Endothelial cell of umbilical vein (primary cell): Measurements from ENCODE around the gene GLYATL1B.
"Not testable (repeated sequence)": the region's sequence is repeated elsewhere in the genome, so short reads cannot be mapped to it uniquely, and the experiment has no call there.

Experiments
- EZH2 ChIP-seq: IDR thresholded peaks from 2 replicates; pipeline ENCODE4 v1.6.1; 2012; ENCODE audit warnings: borderline replicate concordance, low read depth, mild to moderate bottlenecking, moderate library complexity, low read length, inconsistent platforms; ENCODE audit not compliant: severe bottlenecking
- JUN ChIP-seq: IDR thresholded peaks from 2 replicates; pipeline ENCODE4 v1.6.1; 2011; ENCODE audit warnings: borderline replicate concordance, low read depth; ENCODE audit not compliant: insufficient read length, insufficient read depth
- MYC ChIP-seq: IDR thresholded peaks from one replicate; pipeline ENCODE4 v1.6.1; 2011; ENCODE audit warnings: mild to moderate bottlenecking, low read depth, low read length
- POLR2A ChIP-seq: IDR thresholded peaks from 2 replicates; pipeline ENCODE4 v1.6.1; 2012; ENCODE audit warnings: low read depth, mild to moderate bottlenecking, control low read depth, low read length
- POLR2AphosphoS5 ChIP-seq: IDR thresholded peaks from 2 replicates; pipeline ENCODE4 v1.6.1; 2012; ENCODE audit warnings: low read depth, mild to moderate bottlenecking, control low read depth, low read length, moderate library complexity; ENCODE audit not compliant: insufficient read depth
- TF ChIP-seq, protein P1 (sequence below), 2 donors: IDR thresholded peaks; 1 replicate in 1 of 2; 2 replicates in 1 of 2; pipeline ENCODE4 v1.5.1; 2011; ENCODE audit warnings: low read length in 2 of 2, mild to moderate bottlenecking in 2 of 2, moderate library complexity in 2 of 2, control low read depth in 1 of 2, inconsistent platforms in 1 of 2, low read depth in 1 of 2; ENCODE audit not compliant: insufficient read depth in 1 of 2; ENCODE audit errors: extremely low read depth in 1 of 2

DNA sequence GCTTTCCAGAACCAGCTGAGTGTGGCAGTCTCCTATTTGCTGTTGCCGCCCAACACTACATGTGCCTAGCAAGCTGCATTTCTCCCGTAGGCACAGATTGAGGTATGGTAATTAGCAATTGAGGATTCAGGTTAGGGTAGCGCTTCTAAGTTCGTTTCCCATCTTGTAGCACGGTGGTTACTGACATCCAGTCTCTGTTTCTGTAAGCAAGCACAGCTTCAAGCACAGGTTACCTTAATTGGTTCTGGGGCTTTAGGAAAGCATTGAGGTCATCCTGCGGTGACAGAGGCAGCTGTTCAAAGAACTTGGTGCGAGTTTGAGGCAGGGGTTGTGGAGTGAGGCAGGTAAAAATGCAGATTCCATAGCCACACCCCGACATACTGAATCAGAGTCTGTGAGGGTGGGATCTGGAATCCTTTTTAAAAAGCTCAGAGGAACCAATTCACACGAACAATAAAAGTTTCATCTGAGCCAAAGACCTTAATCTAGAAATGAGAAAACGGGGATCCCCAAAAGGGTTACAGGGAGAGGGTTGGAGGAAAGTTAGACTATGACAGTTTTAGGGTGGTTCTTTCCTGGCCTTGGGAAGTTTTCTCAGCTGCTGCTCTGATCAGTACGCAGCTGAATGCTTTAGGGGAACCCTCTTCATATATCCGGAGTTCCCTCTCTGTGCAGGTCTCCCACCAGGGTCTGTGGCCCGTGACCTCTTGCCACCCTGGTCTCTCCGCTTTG, 21.9 kb upstream of the GLYATL1B start:
- TF ChIP-seq, protein P1, sequence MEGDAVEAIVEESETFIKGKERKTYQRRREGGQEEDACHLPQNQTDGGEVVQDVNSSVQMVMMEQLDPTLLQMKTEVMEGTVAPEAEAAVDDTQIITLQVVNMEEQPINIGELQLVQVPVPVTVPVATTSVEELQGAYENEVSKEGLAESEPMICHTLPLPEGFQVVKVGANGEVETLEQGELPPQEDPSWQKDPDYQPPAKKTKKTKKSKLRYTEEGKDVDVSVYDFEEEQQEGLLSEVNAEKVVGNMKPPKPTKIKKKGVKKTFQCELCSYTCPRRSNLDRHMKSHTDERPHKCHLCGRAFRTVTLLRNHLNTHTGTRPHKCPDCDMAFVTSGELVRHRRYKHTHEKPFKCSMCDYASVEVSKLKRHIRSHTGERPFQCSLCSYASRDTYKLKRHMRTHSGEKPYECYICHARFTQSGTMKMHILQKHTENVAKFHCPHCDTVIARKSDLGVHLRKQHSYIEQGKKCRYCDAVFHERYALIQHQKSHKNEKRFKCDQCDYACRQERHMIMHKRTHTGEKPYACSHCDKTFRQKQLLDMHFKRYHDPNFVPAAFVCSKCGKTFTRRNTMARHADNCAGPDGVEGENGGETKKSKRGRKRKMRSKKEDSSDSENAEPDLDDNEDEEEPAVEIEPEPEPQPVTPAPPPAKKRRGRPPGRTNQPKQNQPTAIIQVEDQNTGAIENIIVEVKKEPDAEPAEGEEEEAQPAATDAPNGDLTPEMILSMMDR (IDR thresholded peaks at IDR 0.05; ENCODE audit: extremely low read depth in 1 of 2, insufficient read depth in 1 of 2, low read depth in 1 of 2, low read length in 2 of 2), result not testable (repeated sequence)
- TF ChIP-seq POLR2A, MYC, EZH2, JUN, POLR2AphosphoS5: not testable (repeated sequence)
